Panc1 (cell line): ENCODE measurements around the gene FRMD4A.

Source experiments
- POLR2AphosphoS5 ChIP-seq: IDR thresholded peaks from 2 replicates; pipeline ENCODE4 v1.6.1; 2012; ENCODE audit warnings: mild to moderate bottlenecking, low read depth, low read length, moderate library complexity
- TF ChIP-seq, protein P1 (sequence below): fragments of 450-650 bp; IDR thresholded peaks from 2 replicates; pipeline ENCODE4 v1.5.1; 2017; ENCODE audit warnings: mild to moderate bottlenecking

GRCh38 chr10:14151571-14151970 lies 179.2 kb downstream of the FRMD4A start:
- no peak for TF ChIP-seq POLR2AphosphoS5
- TF ChIP-seq, protein P1, sequence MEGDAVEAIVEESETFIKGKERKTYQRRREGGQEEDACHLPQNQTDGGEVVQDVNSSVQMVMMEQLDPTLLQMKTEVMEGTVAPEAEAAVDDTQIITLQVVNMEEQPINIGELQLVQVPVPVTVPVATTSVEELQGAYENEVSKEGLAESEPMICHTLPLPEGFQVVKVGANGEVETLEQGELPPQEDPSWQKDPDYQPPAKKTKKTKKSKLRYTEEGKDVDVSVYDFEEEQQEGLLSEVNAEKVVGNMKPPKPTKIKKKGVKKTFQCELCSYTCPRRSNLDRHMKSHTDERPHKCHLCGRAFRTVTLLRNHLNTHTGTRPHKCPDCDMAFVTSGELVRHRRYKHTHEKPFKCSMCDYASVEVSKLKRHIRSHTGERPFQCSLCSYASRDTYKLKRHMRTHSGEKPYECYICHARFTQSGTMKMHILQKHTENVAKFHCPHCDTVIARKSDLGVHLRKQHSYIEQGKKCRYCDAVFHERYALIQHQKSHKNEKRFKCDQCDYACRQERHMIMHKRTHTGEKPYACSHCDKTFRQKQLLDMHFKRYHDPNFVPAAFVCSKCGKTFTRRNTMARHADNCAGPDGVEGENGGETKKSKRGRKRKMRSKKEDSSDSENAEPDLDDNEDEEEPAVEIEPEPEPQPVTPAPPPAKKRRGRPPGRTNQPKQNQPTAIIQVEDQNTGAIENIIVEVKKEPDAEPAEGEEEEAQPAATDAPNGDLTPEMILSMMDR, result no peak
